DND-41 (cell line): Measurements from ENCODE around the gene PHC3.

Experiments used
- ATAC-seq: fragments of 200-7000 bp; cut with Tn5 transposase; 3 replicates; pipeline ENCODE4 v1.9.1; 2021; ENCODE audit warnings: low read depth; ENCODE audit not compliant: insufficient read depth
- DNase-seq: peaks from one replicate; pipeline ENCODE4 v3.0.0-alpha.2; 2020
- H2AFZ ChIP-seq: 2 replicates; pipeline ENCODE4 v1.6.0; 2012; ENCODE audit warnings: low read depth, low read length
- H3K27ac ChIP-seq: 2 replicates; pipeline ENCODE4 v1.5.1; 2012; ENCODE audit warnings: low read length, inconsistent platforms
- H3K27me3 ChIP-seq: fragments of 200-600 bp; sonication (generic); 2 replicates; pipeline ENCODE4 v1.6.0; 2012; ENCODE audit warnings: low read length, mild to moderate bottlenecking, inconsistent platforms; ENCODE audit not compliant: insufficient read depth, poor library complexity
- H3K36me3 ChIP-seq: 2 replicates; pipeline ENCODE4 v1.5.1; 2012; ENCODE audit warnings: low read length, inconsistent platforms; ENCODE audit not compliant: insufficient read depth
- H3K4me1 ChIP-seq: 2 replicates; pipeline ENCODE4 v1.5.1; 2012; ENCODE audit warnings: mild to moderate bottlenecking, low read length; ENCODE audit not compliant: insufficient read depth
- H3K4me2 ChIP-seq: 2 replicates; pipeline ENCODE4 v1.6.0; 2012; ENCODE audit warnings: mild to moderate bottlenecking, moderate library complexity, low read length, inconsistent platforms; ENCODE audit not compliant: insufficient read depth
- H3K4me3 ChIP-seq, 2 experiments: fragments of 200-600 bp in 1 of 2; shearing (Covaris generic) in 1 of 2; 2 replicates each; pipeline ENCODE4 v1.5.1; 2012 to 2016; ENCODE audit warnings: inconsistent platforms in 2 of 2, low read length in 2 of 2, mild to moderate bottlenecking in 2 of 2, low read depth in 1 of 2, moderate library complexity in 1 of 2
- H3K79me2 ChIP-seq: 2 replicates; pipeline ENCODE4 v1.6.0; 2012; ENCODE audit warnings: low read length, inconsistent platforms; ENCODE audit not compliant: insufficient read depth
- H3K9ac ChIP-seq: 2 replicates; pipeline ENCODE4 v1.6.0; 2012; ENCODE audit warnings: low read depth, mild to moderate bottlenecking, inconsistent platforms, low read length, moderate library complexity
- H3K9me3 ChIP-seq: 2 replicates; pipeline ENCODE4 v1.5.1; 2012; ENCODE audit warnings: low read length, moderate library complexity, mild to moderate bottlenecking, inconsistent platforms; ENCODE audit not compliant: insufficient read depth, severe bottlenecking
- H4K20me1 ChIP-seq: 2 replicates; pipeline ENCODE4 v1.6.0; 2012; ENCODE audit warnings: low read length; ENCODE audit not compliant: insufficient read depth
- CTCF ChIP-seq: IDR thresholded peaks from 2 replicates; pipeline ENCODE4 v1.5.1; 2012; ENCODE audit warnings: borderline replicate concordance, low read length, moderate library complexity, mild to moderate bottlenecking; ENCODE audit not compliant: poor library complexity, severe bottlenecking; ENCODE audit errors: extremely low read depth
- EZH2 ChIP-seq: IDR thresholded peaks from 3 replicates; pipeline ENCODE4 v1.6.1; 2012; ENCODE audit warnings: borderline replicate concordance, low read depth, mild to moderate bottlenecking, moderate library complexity, low read length, inconsistent platforms; ENCODE audit not compliant: severe bottlenecking

PHC3 gene

GRCh38 chr3:170038434-170039110 lies 143.0 kb downstream of the PHC3 start:
- H4K20me1 ChIP-seq, result no peaks in the 10 kb centered on the region
- H3K36me3 ChIP-seq, result no peaks in the 10 kb centered on the region
- H3K27ac ChIP-seq, result no peak overlapping the region
- no peak overlapping the region for H3K4me3 ChIP-seq
- H3K4me1 ChIP-seq, result peaks cover 15% of the 10 kb centered on the region
- H2AFZ ChIP-seq, result no peak overlapping the region
- H3K27me3 ChIP-seq, result no peaks in the 10 kb centered on the region
- ATAC-seq (no peak), DNase-seq (no peak)
- no peak overlapping the region for H3K9ac ChIP-seq
- H3K4me2 ChIP-seq, result no peak overlapping the region
- no peak for TF ChIP-seq EZH2
- no peak for TF ChIP-seq CTCF
- H3K9me3 ChIP-seq, result no peaks in the 10 kb centered on the region
- H3K79me2 ChIP-seq, result no peaks in the 10 kb centered on the region
